ENCODE data around the gene CDYL. TPM values are rescaled to one million over a fixed set of nuclear protein-coding genes. Genes with fewer than 3 reads are reported as not detected.
"Not testable (repeated sequence)": the region's sequence is repeated elsewhere in the genome, so short reads cannot be mapped to it uniquely, and the experiment has no call there.

Gene CDYL
- total RNA-seq, 1 donor from 2014 or later = 31.9 TPM

GRCh38 chr6:4856785-4857184 is 80.6 kb downstream of the CDYL start:
- intact Hi-C loops (cut with DNase I) = no loop called here
- Histone ChIP-seq H3K27ac (no peak overlapping the region), H3K4me1 (peaks cover 20% of the 10 kb centered on the region), H3K9me3 (no peaks in the 10 kb centered on the region), H3K36me3 (no peaks in the 10 kb centered on the region), H3K4me3 (no peak overlapping the region), H3K27me3 (no peaks in the 10 kb centered on the region)
- no peak for DNase-seq (ENCODE audit: extremely low spot score in 2 of 2)
- TF ChIP-seq, protein P1, sequence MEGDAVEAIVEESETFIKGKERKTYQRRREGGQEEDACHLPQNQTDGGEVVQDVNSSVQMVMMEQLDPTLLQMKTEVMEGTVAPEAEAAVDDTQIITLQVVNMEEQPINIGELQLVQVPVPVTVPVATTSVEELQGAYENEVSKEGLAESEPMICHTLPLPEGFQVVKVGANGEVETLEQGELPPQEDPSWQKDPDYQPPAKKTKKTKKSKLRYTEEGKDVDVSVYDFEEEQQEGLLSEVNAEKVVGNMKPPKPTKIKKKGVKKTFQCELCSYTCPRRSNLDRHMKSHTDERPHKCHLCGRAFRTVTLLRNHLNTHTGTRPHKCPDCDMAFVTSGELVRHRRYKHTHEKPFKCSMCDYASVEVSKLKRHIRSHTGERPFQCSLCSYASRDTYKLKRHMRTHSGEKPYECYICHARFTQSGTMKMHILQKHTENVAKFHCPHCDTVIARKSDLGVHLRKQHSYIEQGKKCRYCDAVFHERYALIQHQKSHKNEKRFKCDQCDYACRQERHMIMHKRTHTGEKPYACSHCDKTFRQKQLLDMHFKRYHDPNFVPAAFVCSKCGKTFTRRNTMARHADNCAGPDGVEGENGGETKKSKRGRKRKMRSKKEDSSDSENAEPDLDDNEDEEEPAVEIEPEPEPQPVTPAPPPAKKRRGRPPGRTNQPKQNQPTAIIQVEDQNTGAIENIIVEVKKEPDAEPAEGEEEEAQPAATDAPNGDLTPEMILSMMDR (IDR thresholded peaks at IDR 0.05) = no peak
- TF ChIP-seq POLR2AphosphoS5 (IDR thresholded peaks at IDR 0.05; ENCODE audit: insufficient read depth in 1 of 2, low read depth in 1 of 2) = no peak
- no peak for TF ChIP-seq POLR2A (IDR thresholded peaks at IDR 0.05)

DNA sequence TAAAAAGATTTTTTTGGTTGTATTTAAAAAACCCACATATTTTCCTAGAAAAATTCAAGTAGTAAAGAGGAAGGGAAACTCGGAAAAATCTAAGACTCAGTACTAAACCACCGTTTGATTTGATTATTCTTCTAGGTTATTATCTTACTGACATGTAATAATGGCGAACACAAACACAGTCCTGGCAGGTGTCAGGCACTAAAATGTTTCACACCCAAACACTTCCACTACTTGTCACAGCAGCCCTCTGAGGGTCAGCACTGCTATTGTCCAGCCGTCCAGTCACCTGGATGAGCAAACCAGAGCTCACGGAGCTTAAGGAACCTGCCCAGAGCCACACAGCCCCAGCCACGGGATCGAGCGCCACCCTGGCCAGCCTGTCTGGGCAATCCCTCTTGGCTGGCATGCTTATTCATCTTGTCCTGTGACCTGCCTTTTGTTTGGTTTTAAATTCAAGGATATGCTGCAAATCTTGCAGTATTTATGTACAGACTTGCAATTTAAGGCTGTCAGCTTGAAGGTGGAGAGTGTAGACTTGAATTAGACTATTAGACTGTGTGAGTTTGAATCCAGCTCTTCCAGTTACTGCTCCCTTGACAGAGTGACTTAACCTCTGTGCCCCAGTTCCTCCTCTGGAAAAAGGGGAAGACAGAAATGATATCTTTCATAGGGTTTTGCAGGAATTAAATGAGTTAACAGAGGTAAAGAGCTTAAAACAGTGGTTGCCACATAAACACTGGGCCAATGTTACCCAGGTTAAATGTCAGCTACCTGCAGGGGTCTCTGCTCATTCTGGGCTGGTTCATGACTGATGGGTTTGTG is 82.2 kb downstream of the CDYL start:
- H3K27ac ChIP-seq = no peak overlapping the region
- intact Hi-C loops (cut with DNase I) = no loop called here
- H3K36me3 ChIP-seq = no peaks in the 10 kb centered on the region
- DNase-seq (ENCODE audit: extremely low spot score in 2 of 2) = no peak
- H3K4me1 ChIP-seq = peaks cover 20% of the 10 kb centered on the region
- H3K9me3 ChIP-seq = no peaks in the 10 kb centered on the region
- no peak for TF ChIP-seq POLR2A (IDR thresholded peaks at IDR 0.05)
- TF ChIP-seq, protein P1 (IDR thresholded peaks at IDR 0.05) = no peak
- H3K27me3 ChIP-seq = no peaks in the 10 kb centered on the region
- no peak overlapping the region for H3K4me3 ChIP-seq

DNA sequence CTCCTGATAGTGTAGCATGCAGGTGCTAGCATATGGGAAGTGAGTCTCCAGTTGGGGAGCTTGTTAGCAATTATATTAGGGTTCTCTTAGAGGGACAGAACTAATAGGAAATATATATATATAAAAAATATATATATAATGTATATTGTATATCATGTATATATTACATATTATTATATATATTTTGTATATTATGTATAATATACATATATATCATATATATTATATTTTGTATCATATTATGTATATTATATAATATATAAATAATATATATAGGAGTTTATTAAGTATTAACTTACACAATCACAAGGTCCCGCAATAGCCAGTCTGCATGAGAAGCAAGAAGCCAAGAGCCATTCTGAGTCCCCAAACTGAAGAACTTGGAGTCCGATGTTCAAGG is 84.2 kb downstream of the CDYL start:
- Histone ChIP-seq H3K27ac (no peak overlapping the region), H3K36me3 (no peaks in the 10 kb centered on the region), H3K27me3 (no peaks in the 10 kb centered on the region), H3K4me3 (no peak overlapping the region), H3K4me1 (peaks cover 20% of the 10 kb centered on the region), H3K9me3 (peaks cover 5% of the 10 kb centered on the region)
- TF ChIP-seq, protein P1 (IDR thresholded peaks at IDR 0.05) = no peak
- intact Hi-C loops (cut with DNase I) = no loop called here
- DNase-seq (ENCODE audit: extremely low spot score in 2 of 2) = no peak

GRCh38 chr6:4861564-4861963 is 85.4 kb downstream of the CDYL start:
- Histone ChIP-seq H3K36me3 (no peaks in the 10 kb centered on the region), H3K4me1 (peaks cover 20% of the 10 kb centered on the region), H3K9me3 (peaks cover 6% of the 10 kb centered on the region), H3K4me3 (no peak overlapping the region), H3K27ac (no peak overlapping the region), H3K27me3 (no peaks in the 10 kb centered on the region)
- DNase-seq (ENCODE audit: extremely low spot score in 2 of 2) = no peak
- intact Hi-C loops (cut with DNase I) = no loop called here
- TF ChIP-seq, protein P1 (IDR thresholded peaks at IDR 0.05) = no peak
- TF ChIP-seq POLR2A (IDR thresholded peaks at IDR 0.05) (no peak), POLR2AphosphoS5 (IDR thresholded peaks at IDR 0.05; ENCODE audit: insufficient read depth in 1 of 2, low read depth in 1 of 2) (no peak)

- DNase-seq (ENCODE audit: extremely low spot score in 2 of 2) = no peak
- Histone ChIP-seq H3K27me3 (no peaks in the 10 kb centered on the region), H3K9me3 (peaks cover 16% of the 10 kb centered on the region), H3K27ac (no peak overlapping the region), H3K4me3 (no peak overlapping the region), H3K4me1 (peaks cover 1% of the 10 kb centered on the region), H3K36me3 (no peaks in the 10 kb centered on the region)
- intact Hi-C loops (cut with DNase I) = no loop called here
- TF ChIP-seq, protein P1 (IDR thresholded peaks at IDR 0.05) = no peak
Observed at GRCh38 chr6:4864519-4864918, 88.3 kb downstream of the CDYL start.

DNA sequence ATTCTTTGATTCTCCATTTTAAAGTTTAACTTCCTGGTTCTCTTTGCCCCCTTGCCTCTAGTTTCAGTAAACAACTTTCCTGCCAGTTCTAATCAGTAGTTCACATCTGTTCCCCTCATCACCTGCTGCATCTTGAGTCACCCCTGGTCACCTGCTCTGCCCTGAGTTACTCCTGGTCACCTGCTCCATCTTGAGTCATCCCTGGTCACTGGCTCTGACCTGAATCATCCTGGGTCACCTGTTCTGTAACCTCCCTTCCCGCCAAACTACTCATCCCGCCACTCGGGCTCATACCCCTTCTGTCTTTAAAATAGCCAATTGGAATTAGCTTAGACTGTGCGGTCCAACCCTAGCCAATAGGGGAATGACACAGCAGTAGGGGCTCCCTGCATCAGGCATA is 88.8 kb downstream of the CDYL start:
- peaks cover 16% of the 10 kb centered on the region for H3K9me3 ChIP-seq
- H3K36me3 ChIP-seq; H3K27ac ChIP-seq; intact Hi-C loops (cut with DNase I); H3K4me3 ChIP-seq; H3K4me1 ChIP-seq; DNase-seq (ENCODE audit: extremely low spot score in 2 of 2); H3K27me3 ChIP-seq: not testable (repeated sequence)
